Breast epithelium (tissue), 3 donors: Measurements from ENCODE around the gene TOLLIP.

ENCODE experiments used
- POLR2A ChIP-seq: fragments of 450-650 bp; IDR thresholded peaks from one replicate; pipeline ENCODE4 v1.6.1; 2016; ENCODE audit warnings: antibody characterized with exemption, mild to moderate bottlenecking, moderate library complexity
- POLR2AphosphoS5 ChIP-seq, 3 donors: sonication (generic); formaldehyde crosslinking; IDR thresholded peaks; one replicate each; pipeline ENCODE4 v1.6.1; 2017; ENCODE audit warnings: antibody characterized with exemption in 3 of 3
- TF ChIP-seq, protein P1 (sequence below), 3 donors: fragments of 450-650 bp; IDR thresholded peaks; one replicate each; pipeline ENCODE4 v1.5.1; 2016 to 2017; ENCODE audit warnings: antibody characterized with exemption in 3 of 3, mild to moderate bottlenecking in 3 of 3, moderate library complexity in 3 of 3

DNA sequence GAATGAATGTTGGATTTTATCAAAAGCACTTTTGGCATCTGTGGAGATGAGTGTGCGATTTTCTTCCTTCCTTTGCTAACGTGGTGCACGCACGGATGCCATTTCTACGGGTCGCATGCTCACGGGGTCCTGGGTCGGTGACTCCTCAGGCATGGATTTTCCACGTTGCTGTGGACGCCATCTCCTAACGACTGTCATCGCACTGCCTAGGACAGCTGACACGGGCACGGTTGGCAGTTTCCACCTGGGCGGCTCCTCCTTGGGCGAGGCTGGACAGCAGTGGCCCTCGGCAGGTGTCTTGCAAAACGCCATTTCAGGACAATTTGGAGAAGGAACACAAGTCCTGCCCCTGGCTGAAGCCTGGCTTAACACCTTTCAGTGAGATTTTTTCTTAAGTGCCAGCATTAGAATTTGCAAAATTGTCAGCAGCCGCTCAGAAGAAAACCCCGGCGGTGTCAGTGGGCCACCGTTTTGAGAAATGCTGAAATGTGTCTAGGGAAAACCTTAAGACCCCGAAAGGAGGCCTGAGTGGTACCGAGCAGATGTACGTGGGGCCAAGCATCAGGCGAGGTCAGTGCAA is 34.7 kb upstream of the TOLLIP start:
- TF ChIP-seq POLR2AphosphoS5 (IDR thresholded peaks at IDR 0.05) (no peak), POLR2A (no peak)
- TF ChIP-seq, protein P1, sequence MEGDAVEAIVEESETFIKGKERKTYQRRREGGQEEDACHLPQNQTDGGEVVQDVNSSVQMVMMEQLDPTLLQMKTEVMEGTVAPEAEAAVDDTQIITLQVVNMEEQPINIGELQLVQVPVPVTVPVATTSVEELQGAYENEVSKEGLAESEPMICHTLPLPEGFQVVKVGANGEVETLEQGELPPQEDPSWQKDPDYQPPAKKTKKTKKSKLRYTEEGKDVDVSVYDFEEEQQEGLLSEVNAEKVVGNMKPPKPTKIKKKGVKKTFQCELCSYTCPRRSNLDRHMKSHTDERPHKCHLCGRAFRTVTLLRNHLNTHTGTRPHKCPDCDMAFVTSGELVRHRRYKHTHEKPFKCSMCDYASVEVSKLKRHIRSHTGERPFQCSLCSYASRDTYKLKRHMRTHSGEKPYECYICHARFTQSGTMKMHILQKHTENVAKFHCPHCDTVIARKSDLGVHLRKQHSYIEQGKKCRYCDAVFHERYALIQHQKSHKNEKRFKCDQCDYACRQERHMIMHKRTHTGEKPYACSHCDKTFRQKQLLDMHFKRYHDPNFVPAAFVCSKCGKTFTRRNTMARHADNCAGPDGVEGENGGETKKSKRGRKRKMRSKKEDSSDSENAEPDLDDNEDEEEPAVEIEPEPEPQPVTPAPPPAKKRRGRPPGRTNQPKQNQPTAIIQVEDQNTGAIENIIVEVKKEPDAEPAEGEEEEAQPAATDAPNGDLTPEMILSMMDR (IDR thresholded peaks at IDR 0.05) = no peak
